Measurements from ENCODE around the gene CDK2AP2. TPM values are rescaled to one million over a fixed set of nuclear protein-coding genes. Genes with fewer than 3 reads are reported as not detected.
A peak's percentile ranks its signal among the peaks of the same experiment; 100 is the strongest.

The CDK2AP2 gene
- total and polyA plus RNA-seq, 9 of the 15 experiments (the other 6 are each of a cell fraction or from before 2014, with no cell fraction given), result 4.4 to 47.4 (median 21.7) TPM

GRCh38 chr11:67463680-67464410, 44.1 kb downstream of the CDK2AP2 start (continued):
- TF ChIP-seq GTF2A2 (tag; IDR thresholded peaks at IDR 0.05) (no peak), RBM25 (IDR thresholded peaks at IDR 0.05; ENCODE audit: low read depth, low read length, severe bottlenecking) (no peak), SMARCA4 (IDR thresholded peaks at IDR 0.05) (0 out of 2 replicates have a peak, but pooled peaks have one; percentile 42), HNRNPUL1 (IDR thresholded peaks at IDR 0.05; ENCODE audit: low read length) (no peak), MXD1 (CRISPR knock-in tag; IDR thresholded peaks at IDR 0.05; ENCODE audit: borderline replicate concordance, poor library complexity, severe bottlenecking) (no peak), ZNF175 (CRISPR knock-in tag; IDR thresholded peaks at IDR 0.05; ENCODE audit: low read depth) (0 out of 2 replicates have a peak, but pooled peaks have one; percentile 35), ZNF165 (CRISPR knock-in tag; IDR thresholded peaks at IDR 0.05; ENCODE audit: borderline replicate concordance) (0 out of 2 replicates have a peak, but pooled peaks have one; percentile 53), ATF6 (CRISPR knock-in tag; IDR thresholded peaks at IDR 0.05) (no peak), ZNF197 (CRISPR knock-in tag; IDR thresholded peaks at IDR 0.05; ENCODE audit: low read depth) (no peak), SAFB (IDR thresholded peaks at IDR 0.05; ENCODE audit: borderline replicate concordance, low read depth, low read length) (no peak), HBP1 (CRISPR knock-in tag; IDR thresholded peaks at IDR 0.05) (no peak), ZNF707 (CRISPR knock-in tag; conservative IDR thresholded peaks at IDR 0.05) (no peak), IFI16 (CRISPR knock-in tag; IDR thresholded peaks at IDR 0.05) (no peak), ARID1B (IDR thresholded peaks at IDR 0.05) (peak; percentile 55), KLF1 (tag; IDR thresholded peaks at IDR 0.05) (peak; percentile 53; the same call in 1 of the 2 replicates), SREBF2 (CRISPR knock-in tag; IDR thresholded peaks at IDR 0.05) (0 out of 2 replicates have a peak, but pooled peaks have one; percentile 21), HIVEP1 (CRISPR knock-in tag; IDR thresholded peaks at IDR 0.05) (peak; percentile 12; the same call in 1 of the 2 replicates), OTX1 (CRISPR knock-in tag; IDR thresholded peaks at IDR 0.05) (peak; percentile 16; the same call in 1 of the 2 replicates), CGGBP1 (CRISPR knock-in tag; IDR thresholded peaks at IDR 0.05) (no peak), ATF3 (IDR thresholded peaks at IDR 0.05) (peak; percentile 97), ATF3 (CRISPR knock-in tag; conservative IDR thresholded peaks at IDR 0.05) (peak; percentile 92), RUNX1 (IDR thresholded peaks at IDR 0.05; ENCODE audit: low read depth) (0 out of 2 replicates have a peak, but pooled peaks have one; percentile 32), HES1 (IDR thresholded peaks at IDR 0.05; ENCODE audit: low read depth) (no peak)
